ENCODE data around the gene TNNT2.

Gene TNNT2

DNA sequence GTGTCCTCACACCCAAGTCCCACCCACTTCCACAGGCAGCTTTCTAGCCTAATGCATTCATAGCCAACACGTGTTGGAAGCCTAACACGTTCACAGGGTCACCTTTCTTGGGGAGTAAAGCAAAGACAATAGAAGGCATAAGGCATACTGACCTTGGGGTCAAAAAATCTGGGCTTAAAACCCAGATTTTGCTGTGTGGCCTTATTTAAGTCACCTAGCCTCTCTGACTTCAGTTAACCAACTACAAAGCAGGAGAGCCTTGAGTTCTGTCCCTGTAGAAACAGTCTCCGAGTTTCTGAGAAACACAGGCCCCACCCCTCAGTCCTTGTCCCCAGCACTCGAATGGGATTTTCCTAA is 1.4 kb downstream of the TNNT2 start:
- DNase-seq, result no peak

DNA sequence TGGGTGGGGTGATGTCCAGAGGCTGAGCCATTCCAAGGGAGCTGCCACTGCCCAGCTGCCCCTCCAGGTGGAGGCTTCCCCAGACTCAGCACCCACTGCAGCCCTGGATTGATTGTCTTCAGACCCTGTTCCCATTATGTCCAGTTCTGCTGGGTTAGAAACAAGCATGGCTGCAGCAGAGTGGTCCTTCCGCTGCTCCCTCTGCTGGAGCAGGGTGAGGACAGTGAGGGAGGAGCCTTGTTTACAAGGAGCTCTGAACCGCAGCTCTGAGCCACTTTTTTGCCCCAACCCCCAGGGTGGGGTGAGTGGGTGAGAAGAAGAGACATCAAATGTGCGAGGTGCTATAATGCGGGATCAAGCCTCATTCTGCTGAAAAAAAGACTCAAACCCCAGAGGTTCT is 2.3 kb downstream of the TNNT2 start:
- DNase-seq, result no peak

DNA sequence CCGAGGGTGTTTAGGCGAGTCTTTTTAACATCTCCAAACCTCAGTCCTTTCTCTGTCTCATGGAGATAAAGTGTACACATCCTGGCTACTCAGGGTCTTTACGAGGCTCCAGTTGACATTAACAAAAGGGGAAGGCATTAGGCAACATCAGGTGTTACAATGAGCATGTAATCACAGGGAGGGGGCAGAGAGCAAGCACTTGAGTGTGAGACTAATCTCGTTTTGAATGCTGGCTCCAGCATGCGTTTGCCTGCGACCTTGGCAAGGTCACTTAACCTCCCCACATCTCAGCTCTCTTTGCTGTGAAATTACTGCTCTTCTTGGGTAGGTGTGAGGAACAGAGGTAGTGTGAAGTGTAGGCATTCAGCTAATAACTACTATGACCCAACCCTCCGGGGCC is 3.1 kb downstream of the TNNT2 start:
- no peak for DNase-seq

DNA sequence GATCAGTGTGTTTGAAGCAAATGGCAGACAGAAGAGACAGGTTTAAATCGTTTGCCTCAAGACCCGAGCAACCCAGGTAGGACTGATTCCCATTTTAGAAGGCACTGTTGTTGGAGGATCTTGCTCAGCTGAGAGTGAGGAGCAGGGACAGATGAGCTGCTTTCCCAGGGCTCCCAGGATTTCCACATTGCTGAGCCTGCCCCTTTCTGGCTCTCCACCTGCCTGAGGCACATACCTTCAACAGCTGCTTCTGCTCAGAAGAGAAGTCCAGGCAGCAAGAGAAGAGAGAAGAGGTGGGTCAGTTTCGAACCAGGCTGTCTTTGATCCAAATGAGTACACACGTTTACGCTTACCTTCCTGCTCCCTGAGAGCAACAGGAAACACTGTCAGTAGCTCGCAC is 5.7 kb downstream of the TNNT2 start:
- DNase-seq, result no peak

DNA sequence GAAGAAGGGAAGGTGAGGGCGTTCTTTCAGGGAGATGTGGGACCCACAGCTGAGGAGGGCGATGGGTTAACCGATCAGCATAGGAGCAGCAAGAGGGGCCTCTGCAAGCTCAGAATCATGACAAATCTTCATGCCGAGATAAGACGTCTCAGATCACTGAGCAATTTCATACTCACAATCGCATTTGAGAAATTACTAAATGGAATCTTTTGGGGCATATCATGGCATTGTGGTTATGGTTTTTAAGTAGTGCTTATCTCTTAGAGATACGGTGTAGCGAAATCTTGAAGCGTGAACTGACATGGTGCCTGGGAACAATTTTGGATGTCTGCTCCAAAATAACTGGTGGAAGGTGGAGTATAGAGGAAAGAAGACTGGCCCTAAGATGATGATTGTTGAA is 6.2 kb downstream of the TNNT2 start:
- DNase-seq, result no peak

DNA sequence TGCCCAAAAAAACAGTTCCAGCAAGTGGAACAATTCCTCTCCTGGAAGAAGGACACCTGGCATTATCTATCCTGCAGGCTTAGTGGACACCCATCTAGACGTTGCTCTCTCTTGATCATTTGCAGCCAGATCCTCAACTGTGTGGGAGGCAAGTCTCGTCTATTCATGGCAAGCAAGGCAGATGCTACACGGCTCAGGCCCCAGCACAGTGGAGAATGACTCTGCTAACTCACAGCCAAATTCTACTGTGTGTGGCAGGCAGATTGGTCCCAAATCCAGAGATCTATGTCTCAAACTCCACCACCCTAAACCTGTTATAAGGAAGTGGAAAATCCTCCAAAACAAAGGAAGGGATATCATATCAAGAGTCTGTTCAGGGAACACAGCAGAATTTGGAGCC is 7.0 kb downstream of the TNNT2 start:
- DNase-seq, result no peak

DNA sequence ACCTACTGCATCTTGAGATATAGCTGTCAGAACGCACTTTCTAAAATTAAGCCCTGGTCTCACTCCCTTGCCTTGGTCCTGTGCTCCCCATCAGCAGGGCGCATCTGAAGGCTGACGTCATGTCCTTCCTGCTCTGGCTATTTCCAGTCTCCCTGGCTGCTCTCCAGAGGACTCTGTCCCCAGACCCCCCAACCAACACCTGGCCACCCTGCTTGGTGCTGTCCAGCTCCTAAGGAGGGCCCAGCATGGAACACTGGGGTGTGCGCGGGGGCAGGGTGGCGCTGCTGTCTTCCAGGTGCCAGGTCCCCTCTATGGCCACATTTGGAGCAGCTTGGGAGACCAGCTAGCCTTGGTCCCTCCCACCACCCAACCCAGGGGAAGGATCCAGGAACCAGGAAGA is 8.3 kb downstream of the TNNT2 start:
- DNase-seq, result no peak

DNA sequence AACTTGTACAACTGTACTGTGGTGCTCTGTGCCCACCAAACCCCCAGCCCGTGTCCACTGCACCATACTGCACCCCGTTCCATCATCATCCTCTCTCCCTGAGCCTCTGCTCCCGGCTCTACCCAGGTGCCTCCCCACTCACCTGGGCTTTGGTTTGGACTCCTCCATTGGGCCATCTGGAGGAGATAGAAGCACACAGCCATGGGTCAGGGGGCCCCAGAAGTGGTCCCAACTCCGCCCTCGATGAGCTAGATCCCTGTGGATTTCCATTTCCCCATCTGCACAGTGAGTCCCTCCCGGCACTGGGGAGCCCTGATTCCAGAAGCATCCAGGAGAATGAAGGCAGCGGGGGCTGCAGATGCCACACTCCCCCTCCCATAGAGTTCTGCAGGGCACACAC is 10.8 kb downstream of the TNNT2 start:
- no peak for DNase-seq

DNA sequence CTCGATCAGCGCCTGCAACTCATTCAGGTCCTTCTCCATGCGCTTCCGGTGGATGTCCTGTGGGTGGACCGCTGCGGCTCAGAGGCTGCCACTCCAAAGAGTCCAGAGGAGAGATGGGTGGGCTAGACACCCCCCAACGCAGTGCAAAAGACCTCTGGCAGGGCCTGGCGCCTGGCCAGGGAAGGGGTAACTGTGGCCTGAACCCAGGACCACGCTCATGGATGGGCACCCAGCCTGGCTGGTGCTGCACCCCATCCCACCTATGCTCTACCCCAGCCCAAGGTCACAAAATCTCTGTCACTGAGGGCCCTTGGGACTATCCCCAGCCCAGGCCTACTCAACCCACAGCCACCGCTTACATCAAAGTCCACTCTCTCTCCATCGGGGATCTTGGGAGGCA is 12.2 kb downstream of the TNNT2 start:
- DNase-seq, result no peak

DNA sequence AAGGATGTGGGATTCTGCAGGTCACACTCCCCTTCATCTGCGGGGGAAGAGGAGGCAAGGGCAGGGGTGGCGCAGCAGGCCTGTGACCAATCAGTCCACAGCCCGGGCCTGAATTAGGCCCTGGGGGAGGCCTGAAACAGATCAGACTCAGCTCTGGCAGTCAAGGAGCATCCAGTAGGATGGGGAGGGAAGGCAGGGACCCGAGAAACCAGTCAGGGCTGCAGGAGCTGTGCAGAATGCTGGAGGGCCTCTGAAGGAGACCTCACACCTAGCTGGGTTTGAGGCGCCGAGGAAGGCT is 12.7 kb downstream of the TNNT2 start:
- no peak for DNase-seq

DNA sequence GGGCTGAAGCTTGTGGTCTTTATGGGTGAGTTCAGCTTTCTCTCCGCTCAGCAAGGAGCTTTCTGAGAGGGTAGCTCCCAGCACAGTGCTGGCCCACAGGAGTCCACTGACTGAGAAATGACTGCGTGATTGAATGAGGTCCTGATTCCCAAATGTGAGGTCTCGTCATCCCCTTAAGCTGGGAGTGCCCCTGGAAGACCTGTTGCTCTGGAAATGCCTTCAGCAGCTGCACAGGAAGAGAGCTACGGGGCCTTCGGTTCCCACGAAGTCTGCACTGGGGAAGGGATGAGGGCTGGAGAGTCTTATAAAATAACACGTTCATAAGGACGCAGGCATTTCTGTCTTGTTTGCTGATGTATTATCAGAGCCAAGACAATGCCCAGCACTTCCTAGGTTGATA is 14.0 kb downstream of the TNNT2 start:
- no peak for DNase-seq

DNA sequence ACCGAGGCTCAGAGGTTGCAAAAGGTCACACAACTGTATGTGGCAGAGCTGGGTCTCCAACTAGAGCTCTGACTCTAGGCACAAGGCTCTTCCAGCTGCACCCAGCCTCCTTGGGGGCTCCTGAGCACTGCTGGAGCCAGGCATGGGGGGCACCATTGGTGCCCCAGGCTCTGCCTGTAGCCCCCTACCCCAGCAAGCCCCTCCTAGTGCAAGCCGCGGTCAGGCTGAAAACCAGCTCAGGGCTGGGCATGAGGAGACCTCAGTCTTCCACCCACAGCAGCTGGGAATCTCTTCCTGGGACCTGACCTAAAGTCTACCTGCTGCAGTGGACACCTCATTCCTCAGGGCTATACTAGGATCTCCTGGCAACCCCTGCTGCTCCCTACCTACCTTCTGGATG is 14.6 kb downstream of the TNNT2 start:
- no peak for DNase-seq

DNA sequence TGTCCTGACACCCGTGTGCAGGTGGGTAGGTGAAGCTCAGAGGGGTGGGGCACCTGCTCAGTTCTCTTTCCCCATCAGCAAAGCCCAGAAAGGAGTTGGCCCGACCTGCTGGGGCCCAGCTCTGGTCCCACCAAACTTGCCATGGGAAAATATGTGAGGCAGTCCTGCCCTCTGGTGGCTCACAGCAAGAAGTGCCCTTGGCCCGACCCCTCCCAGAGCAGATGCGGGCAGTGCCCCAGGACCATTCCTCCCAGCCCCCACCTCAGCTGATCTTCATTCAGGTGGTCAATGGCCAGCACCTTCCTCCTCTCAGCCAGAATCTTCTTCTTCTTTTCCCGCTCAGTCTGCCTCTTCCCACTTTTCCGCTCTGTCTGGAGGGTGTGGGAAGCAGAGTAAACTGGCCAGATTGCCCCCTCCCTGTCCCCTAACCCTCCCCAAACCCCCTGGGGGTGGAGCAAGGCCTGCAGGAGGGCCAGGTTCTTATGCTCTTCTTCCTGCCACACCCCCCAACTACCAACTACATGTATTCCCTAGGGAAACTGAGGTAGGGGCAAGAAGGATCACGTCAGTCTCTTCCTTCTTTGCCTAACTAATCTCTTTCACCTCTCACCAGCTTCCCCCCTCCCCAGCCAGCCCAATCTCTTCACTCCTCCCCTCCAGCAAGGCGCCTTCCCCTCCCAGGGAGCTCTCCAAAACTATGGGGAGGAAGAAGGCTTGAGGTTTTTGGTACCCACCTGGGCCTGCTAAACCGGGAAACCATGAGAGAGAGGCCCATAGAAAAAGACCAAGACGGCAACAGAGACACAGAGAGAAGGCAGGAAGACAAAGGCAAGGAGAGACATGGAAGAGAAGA is 15.6 kb downstream of the TNNT2 start:
- DNase-seq, result peak in 1 of 2 donors; percentile 31

DNA sequence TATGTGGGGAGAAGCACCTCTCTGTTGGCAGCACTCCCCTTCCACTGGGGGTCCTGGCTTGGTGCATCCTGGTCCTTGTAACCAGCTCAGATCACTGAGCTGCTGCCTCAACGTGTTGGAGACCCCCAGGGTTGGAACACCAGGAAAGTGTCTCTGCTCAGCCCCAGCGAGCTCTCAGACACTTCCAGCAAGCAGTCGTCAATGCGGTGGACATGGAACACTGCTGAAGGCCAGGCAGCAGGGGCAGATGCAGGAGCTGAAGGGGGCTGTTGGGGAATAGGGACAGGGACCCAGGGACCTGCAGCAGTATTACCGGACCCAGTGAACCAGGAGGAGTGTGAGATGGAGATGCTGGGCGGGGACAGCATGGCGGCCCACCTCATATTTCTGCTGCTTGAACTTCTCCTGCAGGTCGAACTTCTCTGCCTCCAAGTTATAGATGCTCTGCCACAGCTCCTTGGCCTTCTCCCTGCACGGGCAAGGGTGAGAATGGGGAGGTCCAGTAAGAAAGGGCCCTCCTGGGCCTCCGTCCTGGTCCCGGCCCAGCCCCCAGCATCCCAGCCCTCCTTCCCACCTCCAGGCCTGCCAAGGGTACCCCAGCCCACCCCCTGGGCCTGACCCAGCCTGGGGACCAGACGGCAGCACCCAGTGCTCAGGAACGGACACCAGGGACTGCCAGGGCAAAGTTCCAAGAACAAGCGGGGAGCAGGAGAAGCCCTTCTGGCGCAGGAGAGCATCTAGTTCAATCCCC is 16.4 kb downstream of the TNNT2 start:
- no peak for DNase-seq

DNA sequence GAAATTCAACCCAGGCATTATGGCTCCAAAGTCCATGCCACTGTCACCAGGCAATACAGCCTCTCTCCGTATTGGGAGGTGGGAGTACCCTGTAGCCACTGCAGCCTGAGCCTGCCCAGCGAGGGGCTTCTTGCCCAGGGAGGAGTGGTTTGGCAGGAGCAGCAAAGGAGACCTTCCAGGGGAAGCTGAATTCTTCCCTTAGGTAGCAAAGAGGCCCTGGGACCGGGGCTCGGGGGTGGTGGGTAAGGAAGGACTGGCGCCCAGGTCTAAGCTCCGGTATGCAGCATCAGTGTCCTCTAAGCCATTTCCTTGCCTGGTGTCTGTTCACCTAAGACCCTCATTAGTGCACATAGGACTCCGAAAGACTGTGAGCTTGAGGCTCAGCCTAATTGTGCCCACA is 17.0 kb downstream of the TNNT2 start:
- no peak for DNase-seq

DNA sequence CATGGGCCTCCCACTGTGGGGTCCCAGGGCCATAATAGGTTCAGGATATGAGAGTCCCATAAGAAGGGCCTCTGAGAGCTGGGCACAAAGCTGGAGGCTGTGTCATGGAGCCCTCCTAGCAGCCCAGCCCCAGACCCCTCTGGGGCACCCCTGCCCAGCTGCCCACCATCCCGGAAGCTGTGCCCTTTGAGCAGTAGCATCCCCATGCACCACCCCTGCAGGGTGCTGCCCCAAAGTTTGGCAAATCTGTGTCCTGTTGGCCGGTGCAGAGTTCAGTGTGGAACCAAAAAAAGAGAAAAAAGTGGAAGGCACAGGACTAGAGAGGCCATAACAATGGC is 17.6 kb downstream of the TNNT2 start:
- DNase-seq, result no peak

DNA sequence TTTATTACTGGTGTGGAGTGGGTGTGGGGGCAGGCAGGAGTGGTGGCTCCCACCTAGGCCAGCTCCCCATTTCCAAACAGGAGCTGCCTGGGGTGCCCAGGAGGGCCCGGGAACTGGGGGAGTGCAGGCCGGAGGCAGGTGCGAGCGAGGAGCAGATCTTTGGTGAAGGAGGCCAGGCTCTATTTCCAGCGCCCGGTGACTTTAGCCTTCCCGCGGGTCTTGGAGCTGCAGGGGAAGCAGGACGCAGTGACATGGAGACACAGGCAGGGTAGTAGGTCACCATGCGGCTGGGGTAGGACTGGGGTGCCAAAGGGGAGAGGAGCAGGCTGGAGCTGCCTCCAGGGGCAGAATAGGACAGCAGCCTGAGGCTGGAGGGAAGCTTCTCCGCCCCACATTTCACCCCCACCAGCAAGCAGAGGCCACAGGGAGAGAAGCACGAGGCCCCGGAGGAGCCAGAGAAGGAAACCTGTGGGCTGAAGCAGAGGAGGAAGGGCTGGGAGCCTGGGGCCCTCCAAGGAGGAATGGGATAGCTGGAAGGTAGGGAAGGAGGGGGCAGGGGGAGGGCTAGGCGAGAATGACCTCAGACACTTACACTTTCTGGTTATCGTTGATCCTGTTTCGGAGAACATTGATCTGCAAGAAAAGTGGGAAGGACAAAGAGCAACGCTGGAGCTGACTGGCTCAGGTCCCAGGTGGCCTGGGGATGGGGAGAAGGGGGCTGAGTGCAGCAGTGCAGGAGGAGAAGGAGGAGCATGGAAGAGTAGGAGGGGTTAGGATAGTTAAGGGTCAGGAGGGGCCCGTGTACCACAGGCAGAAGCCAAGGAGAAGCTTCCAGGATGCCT is 18.2 kb downstream of the TNNT2 start:
- DNase-seq, result no peak

DNA sequence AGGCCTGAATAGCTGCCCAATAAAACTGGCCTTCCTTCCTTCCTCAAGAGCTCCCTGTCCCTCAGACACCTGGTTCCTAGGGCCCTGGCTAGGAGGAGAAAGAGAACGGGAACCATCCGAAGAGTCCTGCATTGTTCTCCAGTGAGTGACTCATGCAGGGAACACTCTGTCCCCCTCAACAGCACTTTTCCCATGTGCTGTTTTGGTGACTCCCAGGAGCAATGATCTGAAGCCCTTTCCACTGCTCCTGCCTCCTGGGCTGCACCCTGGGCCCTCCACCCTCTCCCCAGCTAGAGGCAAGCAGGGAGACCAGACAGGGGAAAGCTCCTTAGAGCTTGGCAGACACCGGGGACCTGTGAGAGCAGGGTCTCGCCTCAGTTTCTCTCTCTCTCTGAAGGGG is 18.9 kb downstream of the TNNT2 start:
- no peak for DNase-seq

DNA sequence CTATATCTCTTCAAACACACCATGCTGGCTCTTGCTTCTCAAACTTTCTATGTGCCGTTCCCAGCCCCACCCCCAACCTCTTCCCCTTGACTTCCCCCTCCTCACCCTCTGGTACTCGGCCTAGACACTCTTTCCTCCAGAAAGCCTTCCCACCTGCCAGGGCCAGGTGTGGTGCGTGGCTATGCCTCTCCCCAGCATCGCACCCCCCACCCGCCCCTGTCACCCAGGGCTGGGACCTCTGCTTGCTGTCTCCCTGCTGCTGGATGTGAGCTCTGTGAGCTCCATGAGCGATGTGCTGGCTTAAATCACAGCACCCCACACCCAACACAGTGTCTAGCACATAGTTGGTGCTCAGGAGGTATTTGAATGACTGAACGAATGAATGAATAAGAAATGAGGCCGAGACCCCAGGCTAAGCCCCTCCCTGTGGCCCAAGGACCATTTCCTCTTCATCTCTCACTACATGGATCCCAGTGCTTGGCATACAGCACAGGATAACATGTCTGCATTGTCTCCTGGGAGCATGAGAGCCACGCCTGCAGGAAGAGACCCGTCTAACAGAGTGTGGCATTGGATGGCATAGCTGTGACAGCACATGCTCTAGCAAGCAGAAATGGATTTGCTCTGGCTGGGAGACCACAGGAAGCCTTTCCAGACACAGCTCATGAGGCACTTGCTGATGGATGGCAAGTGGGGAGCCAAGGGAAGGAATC is 19.7 kb downstream of the TNNT2 start:
- no peak for DNase-seq

DNA sequence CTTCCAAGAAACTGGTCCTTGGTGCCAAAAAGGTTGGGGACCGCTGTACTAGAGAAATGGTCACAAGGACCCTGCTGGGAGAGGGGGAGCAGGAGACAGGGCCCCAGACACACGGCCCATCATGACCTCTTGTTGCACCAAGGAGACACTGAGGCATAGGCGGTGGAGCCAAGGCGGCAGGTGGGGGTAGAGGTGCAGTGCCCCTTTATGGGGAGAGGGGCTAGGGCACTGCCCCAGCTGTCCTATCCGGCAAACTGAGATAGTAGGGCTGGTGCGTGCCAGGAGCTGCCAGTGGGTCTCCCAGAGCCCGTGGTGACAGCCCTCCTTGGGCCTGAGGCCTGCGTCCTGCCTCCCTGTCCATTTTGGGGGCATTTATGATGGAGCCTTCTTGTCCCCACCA is 20.3 kb downstream of the TNNT2 start:
- DNase-seq, result no peak

DNA sequence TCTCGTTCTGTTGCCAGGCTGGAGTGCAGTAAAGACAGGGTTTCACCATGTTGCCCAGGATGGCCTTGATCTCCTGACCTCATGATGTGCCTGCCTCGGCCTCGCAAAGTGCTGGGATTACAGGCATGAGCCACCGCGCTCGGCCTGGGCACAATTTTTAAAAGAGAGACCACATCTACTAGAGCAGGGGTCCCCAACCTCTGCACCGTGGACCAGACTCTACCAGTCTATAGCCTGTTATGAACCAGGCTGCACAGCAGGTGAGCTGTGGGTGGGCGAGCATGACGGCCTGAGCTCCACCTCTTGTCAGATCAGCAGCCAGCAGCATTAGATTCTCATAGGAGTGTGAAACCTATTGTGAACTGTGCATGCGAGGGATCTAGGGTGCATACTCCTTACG is 20.8 kb downstream of the TNNT2 start:
- no peak for DNase-seq

DNA sequence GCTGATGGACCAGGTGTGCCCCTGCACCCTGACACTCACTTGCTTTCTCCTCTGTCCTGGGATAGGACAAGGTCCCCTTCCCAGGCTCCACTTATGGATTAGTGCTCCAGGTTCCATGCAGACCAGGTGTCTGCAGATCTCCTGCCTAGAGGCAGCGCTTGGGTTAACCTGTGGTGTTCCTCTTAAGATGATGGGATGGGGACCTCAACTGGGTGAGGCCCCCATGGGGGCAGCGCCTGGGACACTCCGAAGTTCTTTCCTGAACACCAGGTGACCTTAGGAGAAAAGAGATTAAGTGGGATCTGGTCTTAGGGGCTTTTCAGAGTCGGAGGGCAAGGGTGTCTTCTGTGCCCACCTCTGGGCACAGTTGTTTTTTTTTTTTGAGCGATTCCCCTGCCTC is 21.2 kb downstream of the TNNT2 start:
- DNase-seq, result no peak

DNA sequence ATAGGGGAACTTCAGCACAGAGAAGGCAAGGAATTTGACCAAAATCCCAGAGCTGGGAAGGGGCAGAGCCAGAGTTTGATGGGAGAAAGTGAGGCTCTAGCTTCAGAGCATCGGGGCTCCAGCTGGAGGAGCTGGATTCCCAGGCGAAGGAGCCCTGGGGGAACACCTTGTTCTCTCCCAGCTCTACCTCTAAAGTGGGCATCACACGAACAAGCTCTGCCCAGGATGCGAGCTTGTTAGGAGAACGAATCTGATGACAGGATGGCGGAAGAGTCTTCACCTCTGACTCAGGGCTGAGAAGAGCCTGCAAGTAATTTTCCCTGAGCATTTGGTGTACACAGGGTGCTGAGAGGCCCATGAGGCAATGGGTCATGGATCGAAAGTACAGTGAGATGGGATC is 22.0 kb downstream of the TNNT2 start:
- no peak for DNase-seq
